ENCODE measurements around the gene DCTN5. TPM values are rescaled to one million over a fixed set of nuclear protein-coding genes. Genes with fewer than 3 reads are reported as not detected.

DCTN5 gene
- total and polyA plus RNA-seq, 7 experiments from 2014 or later: 34.9 to 100 (median 54.0) TPM

DNA sequence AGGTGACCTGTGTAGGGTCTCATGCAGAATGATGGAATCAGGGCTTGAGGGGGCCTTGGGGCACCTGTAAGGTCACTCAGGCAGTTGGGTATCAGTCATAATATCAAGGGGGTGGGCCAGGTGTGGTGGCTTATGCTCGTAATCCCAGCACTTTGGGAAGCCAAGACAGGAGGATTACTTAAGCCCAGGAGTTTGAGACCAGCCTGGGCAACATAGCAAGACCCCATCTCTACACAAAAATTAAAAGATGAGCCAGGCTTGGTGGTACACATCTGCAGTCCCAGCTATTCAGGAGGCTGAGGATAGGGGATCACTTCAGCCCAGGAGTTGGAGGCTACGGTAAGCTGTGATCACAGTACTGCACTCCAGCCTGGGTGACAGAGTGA lies 64.2 kb downstream of the DCTN5 start:
- H3K36me3 Mint-ChIP-seq: peaks cover 0 to 8% (median 3%) of the 10 kb centered on the region in 5 donors
- Histone ChIP-seq H3K36me3 (ENCODE audit: control insufficient read depth in 2 of 3, insufficient read depth in 3 of 3, low read length in 3 of 3) (no peaks in the 10 kb centered on the region), H3K27ac (ENCODE audit: low read depth, low read length) (no peak overlapping the region), H3K4me3 (ENCODE audit: low read length) (no peak overlapping the region), H3K27me3 (ENCODE audit: control insufficient read depth in 2 of 2, insufficient read depth in 2 of 2, low read length in 2 of 2) (no peaks in the 10 kb centered on the region), H3K4me1 (ENCODE audit: control insufficient read depth in 2 of 2, insufficient read depth in 2 of 2, low read length in 2 of 2) (no peaks in the 10 kb centered on the region), H3K9me3 (ENCODE audit: control insufficient read depth in 2 of 3, low read length in 3 of 3) (peaks cover 0 to 17% (median 0%) of the 10 kb centered on the region in 3 experiments)
- intact Hi-C loops (cut with micrococcal nuclease): no loop called here
- H3K4me3 Mint-ChIP-seq: no peak overlapping the region
- H3K9me3 Mint-ChIP-seq: peaks cover 0 to 36% (median 19%) of the 10 kb centered on the region in 11 donors
- peaks cover 3 to 41% (median 27%) of the 10 kb centered on the region in 5 donors for H3K27me3 Mint-ChIP-seq
- DNase-seq: no peak
- POLR2A ChIA-PET: no interaction called here
- no peak overlapping the region for H3K27ac Mint-ChIP-seq
- ATAC-seq: no peak
- CTCF ChIA-PET: no interaction called here
- peaks cover 0 to 6% (median 0%) of the 10 kb centered on the region in 7 donors for H3K4me1 Mint-ChIP-seq

- H3K4me1 Mint-ChIP-seq: peaks cover 0 to 6% (median 0%) of the 10 kb centered on the region in 7 donors
- H3K9me3 Mint-ChIP-seq: peaks cover 0 to 43% (median 20%) of the 10 kb centered on the region in 11 donors
- ChIA-PET POLR2A (no interaction called here), CTCF (no interaction called here)
- no peak overlapping the region for H3K4me3 ChIP-seq (ENCODE audit: low read length)
- H3K9me3 ChIP-seq (ENCODE audit: control insufficient read depth in 2 of 3, low read length in 3 of 3): peaks cover 0 to 18% (median 0%) of the 10 kb centered on the region in 3 experiments
- H3K27ac ChIP-seq (ENCODE audit: low read depth, low read length): no peak overlapping the region
- intact Hi-C loops (cut with micrococcal nuclease): no loop called here
- no peaks in the 10 kb centered on the region for H3K27me3 ChIP-seq (ENCODE audit: control insufficient read depth in 2 of 2, insufficient read depth in 2 of 2, low read length in 2 of 2)
- H3K4me3 Mint-ChIP-seq: no peak overlapping the region
- H3K4me1 ChIP-seq (ENCODE audit: control insufficient read depth in 2 of 2, insufficient read depth in 2 of 2, low read length in 2 of 2): no peaks in the 10 kb centered on the region
- peaks cover 6 to 49% (median 36%) of the 10 kb centered on the region in 5 donors for H3K27me3 Mint-ChIP-seq
- ATAC-seq (no peak), DNase-seq (no peak)
- H3K36me3 Mint-ChIP-seq: peaks cover 0 to 8% (median 3%) of the 10 kb centered on the region in 5 donors
- no peaks in the 10 kb centered on the region for H3K36me3 ChIP-seq (ENCODE audit: control insufficient read depth in 2 of 3, insufficient read depth in 3 of 3, low read length in 3 of 3)
- H3K27ac Mint-ChIP-seq: peak overlapping the region in 1 of 9 donors; percentile 17
Measured at GRCh38 chr16:23706439-23706838, 65.2 kb downstream of the DCTN5 start.

- CTCF ChIA-PET: interaction anchor here (0.6 kb wide), 1 partner anchor 101 kb away, joined by 3 read pairs; no protein-coding TSS in a partner anchor
- peaks cover 0 to 18% (median 0%) of the 10 kb centered on the region in 3 experiments for H3K9me3 ChIP-seq (ENCODE audit: control insufficient read depth in 2 of 3, low read length in 3 of 3)
- no peaks in the 10 kb centered on the region for H3K4me1 ChIP-seq (ENCODE audit: control insufficient read depth in 2 of 2, insufficient read depth in 2 of 2, low read length in 2 of 2)
Measured at GRCh38 chr16:23709536-23709935, 68.3 kb downstream of the DCTN5 start.

DNA sequence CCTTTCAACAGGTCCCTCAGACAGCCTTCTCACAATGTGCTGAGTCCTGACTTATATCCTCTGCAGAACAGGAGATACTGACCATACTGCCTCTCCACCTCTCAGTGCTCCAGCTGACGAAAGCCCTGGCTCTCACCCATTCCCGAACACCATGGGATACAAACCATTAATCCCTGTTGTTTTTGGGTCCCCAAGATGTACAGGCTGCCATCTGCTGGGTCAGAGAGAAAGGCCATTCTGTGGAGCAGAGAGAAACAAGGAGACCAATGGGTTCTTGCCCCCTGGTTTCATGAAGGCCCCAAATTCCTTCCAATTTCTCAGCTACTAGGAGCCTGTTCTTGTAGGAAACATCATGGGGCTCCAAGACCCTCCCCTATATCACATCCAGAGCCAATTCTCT lies 68.7 kb downstream of the DCTN5 start:
- Histone ChIP-seq H3K27me3 (ENCODE audit: control insufficient read depth in 2 of 2, insufficient read depth in 2 of 2, low read length in 2 of 2) (peaks cover 0 to 2% of the 10 kb centered on the region in 2 donors), H3K36me3 (ENCODE audit: control insufficient read depth in 2 of 3, insufficient read depth in 3 of 3, low read length in 3 of 3) (no peaks in the 10 kb centered on the region), H3K4me3 (ENCODE audit: low read length) (no peak overlapping the region), H3K9me3 (ENCODE audit: control insufficient read depth in 2 of 3, low read length in 3 of 3) (peaks cover 0 to 18% (median 0%) of the 10 kb centered on the region in 3 experiments), H3K27ac (ENCODE audit: low read depth, low read length) (no peak overlapping the region), H3K4me1 (ENCODE audit: control insufficient read depth in 2 of 2, insufficient read depth in 2 of 2, low read length in 2 of 2) (no peaks in the 10 kb centered on the region)
- Mint-ChIP-seq H3K4me1 (peaks cover 0 to 3% (median 0%) of the 10 kb centered on the region in 7 donors), H3K36me3 (peaks cover 0 to 5% (median 0%) of the 10 kb centered on the region in 5 donors), H3K9me3 (peaks cover 0 to 31% (median 11%) of the 10 kb centered on the region in 11 donors), H3K27me3 (peaks cover 29 to 60% (median 56%) of the 10 kb centered on the region in 5 donors), H3K27ac (no peak overlapping the region), H3K4me3 (no peak overlapping the region)
- no peak for DNase-seq
- intact Hi-C loops (cut with micrococcal nuclease): no loop called here
- ChIA-PET CTCF (no interaction called here), POLR2A (no interaction called here)
- ATAC-seq: no peak

More at GRCh38 chr16:23709536-23709935, 68.3 kb downstream of the DCTN5 start:
- Mint-ChIP-seq H3K9me3 (peaks cover 0 to 31% (median 11%) of the 10 kb centered on the region in 11 donors), H3K36me3 (peaks cover 0 to 5% (median 0%) of the 10 kb centered on the region in 5 donors), H3K27me3 (peaks cover 26 to 58% (median 54%) of the 10 kb centered on the region in 5 donors), H3K4me1 (peaks cover 0 to 2% (median 0%) of the 10 kb centered on the region in 7 donors), H3K27ac (no peak overlapping the region), H3K4me3 (no peak overlapping the region)
- H3K36me3 ChIP-seq (ENCODE audit: control insufficient read depth in 2 of 3, insufficient read depth in 3 of 3, low read length in 3 of 3): no peaks in the 10 kb centered on the region
- POLR2A ChIA-PET: no interaction called here
- H3K27ac ChIP-seq (ENCODE audit: low read depth, low read length): no peak overlapping the region
- intact Hi-C loops (cut with micrococcal nuclease): no loop called here
- DNase-seq (no peak), ATAC-seq (no peak)
- no peak overlapping the region for H3K4me3 ChIP-seq (ENCODE audit: low read length)
- H3K27me3 ChIP-seq (ENCODE audit: control insufficient read depth in 2 of 2, insufficient read depth in 2 of 2, low read length in 2 of 2): peaks cover 0 to 2% of the 10 kb centered on the region in 2 donors

- Mint-ChIP-seq H3K4me3 (no peak overlapping the region), H3K36me3 (peaks cover 0 to 5% (median 0%) of the 10 kb centered on the region in 5 donors), H3K27ac (no peak overlapping the region), H3K4me1 (peaks cover 0 to 3% (median 0%) of the 10 kb centered on the region in 7 donors), H3K27me3 (peaks cover 30 to 57% (median 54%) of the 10 kb centered on the region in 5 donors), H3K9me3 (peaks cover 0 to 31% (median 11%) of the 10 kb centered on the region in 11 donors)
- Histone ChIP-seq H3K27me3 (ENCODE audit: control insufficient read depth in 2 of 2, insufficient read depth in 2 of 2, low read length in 2 of 2) (peaks cover 0 to 2% of the 10 kb centered on the region in 2 donors), H3K27ac (ENCODE audit: low read depth, low read length) (no peak overlapping the region), H3K36me3 (ENCODE audit: control insufficient read depth in 2 of 3, insufficient read depth in 3 of 3, low read length in 3 of 3) (no peaks in the 10 kb centered on the region), H3K9me3 (ENCODE audit: control insufficient read depth in 2 of 3, low read length in 3 of 3) (peaks cover 0 to 18% (median 0%) of the 10 kb centered on the region in 3 experiments), H3K4me1 (ENCODE audit: control insufficient read depth in 2 of 2, insufficient read depth in 2 of 2, low read length in 2 of 2) (no peaks in the 10 kb centered on the region), H3K4me3 (ENCODE audit: low read length) (no peak overlapping the region)
- DNase-seq (no peak), ATAC-seq (no peak)
- CTCF ChIA-PET: no interaction called here
- intact Hi-C loops (cut with micrococcal nuclease): no loop called here
- POLR2A ChIA-PET: no interaction called here
Measured at GRCh38 chr16:23710504-23710903, 69.2 kb downstream of the DCTN5 start.

GRCh38 chr16:23711785-23712184 lies 70.5 kb downstream of the DCTN5 start:
- ATAC-seq (no peak), DNase-seq (no peak)
- intact Hi-C loops (cut with micrococcal nuclease): no loop called here
- Histone ChIP-seq H3K9me3 (ENCODE audit: control insufficient read depth in 2 of 3, low read length in 3 of 3) (peaks cover 0 to 18% (median 0%) of the 10 kb centered on the region in 3 experiments), H3K36me3 (ENCODE audit: control insufficient read depth in 2 of 3, insufficient read depth in 3 of 3, low read length in 3 of 3) (no peaks in the 10 kb centered on the region), H3K27ac (ENCODE audit: low read depth, low read length) (no peak overlapping the region), H3K27me3 (ENCODE audit: control insufficient read depth in 2 of 2, insufficient read depth in 2 of 2, low read length in 2 of 2) (peaks cover 0 to 2% of the 10 kb centered on the region in 2 donors), H3K4me3 (ENCODE audit: low read length) (no peak overlapping the region), H3K4me1 (ENCODE audit: control insufficient read depth in 2 of 2, insufficient read depth in 2 of 2, low read length in 2 of 2) (no peaks in the 10 kb centered on the region)
- Mint-ChIP-seq H3K27me3 (peaks cover 35 to 57% (median 53%) of the 10 kb centered on the region in 5 donors), H3K4me1 (peaks cover 0 to 3% (median 0%) of the 10 kb centered on the region in 7 donors), H3K4me3 (no peak overlapping the region), H3K36me3 (peaks cover 0 to 5% (median 0%) of the 10 kb centered on the region in 5 donors), H3K27ac (no peak overlapping the region), H3K9me3 (peaks cover 0 to 31% (median 11%) of the 10 kb centered on the region in 11 donors)
- ChIA-PET POLR2A (interaction anchor here (0.7 kb wide), 1 partner anchor 23 kb away, joined by 3 read pairs; no protein-coding TSS in a partner anchor), CTCF (no interaction called here)

- Histone ChIP-seq H3K4me1 (ENCODE audit: control insufficient read depth in 2 of 2, insufficient read depth in 2 of 2, low read length in 2 of 2) (no peaks in the 10 kb centered on the region), H3K27ac (ENCODE audit: low read depth, low read length) (no peak within 1 kb of the TSS), H3K27me3 (ENCODE audit: control insufficient read depth in 2 of 2, insufficient read depth in 2 of 2, low read length in 2 of 2) (peaks cover 0 to 2% of the 10 kb centered on the region in 2 donors), H3K36me3 (ENCODE audit: control insufficient read depth in 2 of 3, insufficient read depth in 3 of 3, low read length in 3 of 3) (no peaks in the 10 kb centered on the region), H3K9me3 (ENCODE audit: control insufficient read depth in 2 of 3, low read length in 3 of 3) (peaks cover 0 to 18% (median 0%) of the 10 kb centered on the region in 3 experiments), H3K4me3 (ENCODE audit: low read length) (no peak within 1 kb of the TSS)
- H3K36me3 Mint-ChIP-seq: peaks cover 0 to 5% (median 0%) of the 10 kb centered on the region in 5 donors
- peaks cover 42 to 63% (median 60%) of the 10 kb centered on the region in 5 donors for H3K27me3 Mint-ChIP-seq
- POLR2A ChIA-PET: no interaction called here
- H3K4me3 Mint-ChIP-seq: peak within 1 kb of the TSS in 1 of 10 donors; percentile 52
- ATAC-seq (no peak), DNase-seq (no peak)
- CTCF ChIA-PET: no interaction called here
- peaks cover 0 to 3% (median 0%) of the 10 kb centered on the region in 7 donors for H3K4me1 Mint-ChIP-seq
- H3K27ac Mint-ChIP-seq: no peak within 1 kb of the TSS
- intact Hi-C loops (cut with micrococcal nuclease): no loop called here
- H3K9me3 Mint-ChIP-seq: peaks cover 0 to 31% (median 11%) of the 10 kb centered on the region in 11 donors
Measured at GRCh38 chr16:23712976-23713375, 71.7 kb downstream of the DCTN5 start, which contains the start of gene ERN2. TSS of gene ERN2 (minus strand) at chr16:23713222. CDS start at chr16:23713187, 35 bp downstream.

Measured in naive thymus-derived CD4-positive, alpha-beta T cell (primary cell).